ENCODE measurements around the gene CRIM1. TPM values are rescaled to one million over a fixed set of nuclear protein-coding genes. Genes with fewer than 3 reads are reported as not detected.

CRIM1 gene
- total RNA-seq, 6 donors from 2014 or later, result 74.7 to 128 (median 110) TPM

- Histone ChIP-seq H3K27ac (no peak overlapping the region), H3K4me1 (peaks cover 14 to 28% (median 23%) of the 10 kb centered on the region in 4 donors), H3K4me3 (no peak overlapping the region), H3K9me3 (no peaks in the 10 kb centered on the region), H3K27me3 (no peaks in the 10 kb centered on the region), H3K36me3 (peaks cover 0 to 4% (median 0%) of the 10 kb centered on the region in 4 donors)
- TF ChIP-seq POLR2A (IDR thresholded peaks at IDR 0.05), result no peak
- TF ChIP-seq POLR2AphosphoS5 (IDR thresholded peaks at IDR 0.05), result no peak
- no peak for TF ChIP-seq EP300 (IDR thresholded peaks at IDR 0.05)
- TF ChIP-seq CTCF (IDR thresholded peaks at IDR 0.05), result no peak
- WGBS, 2 donors, result 95 to 97% methylated on average over 4 of the region's 4 CpGs
- DNase-seq (no peak), ATAC-seq (ENCODE audit: low FRiP score in 2 of 2) (no peak)
These were observed 28.1 kb downstream of the CRIM1 start for GRCh38 chr2:36383726-36384125.

GRCh38 chr2:36384454-36384853, 28.9 kb downstream of the CRIM1 start:
- no peak overlapping the region for H3K27ac ChIP-seq
- ATAC-seq (ENCODE audit: low FRiP score in 2 of 2) (no peak), DNase-seq (no peak)
- no peaks in the 10 kb centered on the region for H3K9me3 ChIP-seq
- H3K27me3 ChIP-seq, result no peaks in the 10 kb centered on the region
- no peak for TF ChIP-seq EP300 (IDR thresholded peaks at IDR 0.05)
- TF ChIP-seq POLR2A (IDR thresholded peaks at IDR 0.05), result no peak
- no peak for TF ChIP-seq CTCF (IDR thresholded peaks at IDR 0.05)
- TF ChIP-seq POLR2AphosphoS5 (IDR thresholded peaks at IDR 0.05), result no peak
- H3K4me3 ChIP-seq, result no peak overlapping the region
- 76 to 86% methylated on average over 2 of the region's 2 CpGs for WGBS, 2 donors
- peaks cover 0 to 4% (median 0%) of the 10 kb centered on the region in 4 donors for H3K36me3 ChIP-seq
- H3K4me1 ChIP-seq, result peaks cover 20 to 32% (median 24%) of the 10 kb centered on the region in 4 donors

- no peak for ATAC-seq (ENCODE audit: low FRiP score in 2 of 2)
- peaks cover 16 to 27% (median 25%) of the 10 kb centered on the region in 4 donors for H3K4me1 ChIP-seq
These were observed 30.0 kb downstream of the CRIM1 start for GRCh38 chr2:36385603-36386002.

GRCh38 chr2:36387258-36387916, 31.8 kb downstream of the CRIM1 start:
- DNase-seq (no peak), ATAC-seq (ENCODE audit: low FRiP score in 2 of 2) (no peak)
- H3K36me3 ChIP-seq, result no peaks in the 10 kb centered on the region
- no peaks in the 10 kb centered on the region for H3K9me3 ChIP-seq
- no peak for TF ChIP-seq EP300 (IDR thresholded peaks at IDR 0.05)
- TF ChIP-seq POLR2A (IDR thresholded peaks at IDR 0.05), result no peak
- TF ChIP-seq CTCF (IDR thresholded peaks at IDR 0.05), result no peak
- TF ChIP-seq POLR2AphosphoS5 (IDR thresholded peaks at IDR 0.05), result no peak
- 60 to 62% methylated on average over 2 of the region's 2 CpGs for WGBS, 2 donors
- peak overlapping the region in 1 of 4 donors; percentile 13 for H3K27ac ChIP-seq
- no peak overlapping the region for H3K4me3 ChIP-seq
- no peaks in the 10 kb centered on the region for H3K27me3 ChIP-seq
- peaks cover 8 to 16% (median 14%) of the 10 kb centered on the region in 4 donors for H3K4me1 ChIP-seq

More at GRCh38 chr2:36385603-36386002, 30.0 kb downstream of the CRIM1 start:
- Histone ChIP-seq H3K27me3 (no peaks in the 10 kb centered on the region), H3K4me3 (no peak overlapping the region), H3K36me3 (no peaks in the 10 kb centered on the region), H3K27ac (no peak overlapping the region), H3K9me3 (no peaks in the 10 kb centered on the region)
- TF ChIP-seq POLR2AphosphoS5 (IDR thresholded peaks at IDR 0.05) (no peak), CTCF (IDR thresholded peaks at IDR 0.05) (no peak), POLR2A (IDR thresholded peaks at IDR 0.05) (no peak), EP300 (IDR thresholded peaks at IDR 0.05) (no peak)
- no peak for DNase-seq
- 91% methylated on average over 3 of the region's 3 CpGs for WGBS, 2 donors

- WGBS, 2 donors, result 89 to 90% methylated on average over 3 of the region's 3 CpGs
- no peak for TF ChIP-seq CTCF (IDR thresholded peaks at IDR 0.05)
- no peak for TF ChIP-seq EP300 (IDR thresholded peaks at IDR 0.05)
- no peak for TF ChIP-seq POLR2A (IDR thresholded peaks at IDR 0.05)
- no peak for TF ChIP-seq POLR2AphosphoS5 (IDR thresholded peaks at IDR 0.05)
- H3K9me3 ChIP-seq, result no peaks in the 10 kb centered on the region
- DNase-seq, result no peak
- no peaks in the 10 kb centered on the region for H3K36me3 ChIP-seq
- H3K27me3 ChIP-seq, result no peaks in the 10 kb centered on the region
- peak overlapping the region in 2 of 4 donors; percentile 24 to 58 for H3K27ac ChIP-seq
- peaks cover 8 to 18% (median 15%) of the 10 kb centered on the region in 4 donors for H3K4me1 ChIP-seq
- H3K4me3 ChIP-seq, result no peak overlapping the region
- ATAC-seq (ENCODE audit: low FRiP score in 2 of 2), result no peak
These were observed 32.9 kb downstream of the CRIM1 start for GRCh38 chr2:36388472-36388871.

Data from upper lobe of left lung (tissue), 6 donors.